OCI-LY7 (cell line): ENCODE data around the gene PTPRM.

Experiments
- EZH2phosphoT487 ChIP-seq: fragments of 200-600 bp; sonication (generic); IDR thresholded peaks from 2 replicates; pipeline ENCODE4 v1.6.1; 2018; ENCODE audit warnings: low read depth, borderline replicate concordance, mild to moderate bottlenecking, mixed run types, antibody characterized with exemption, low read length, moderate library complexity, mixed read lengths
- TF ChIP-seq, protein P1 (sequence below): fragments of 200-600 bp; sonication (generic); conservative IDR thresholded peaks from 2 replicates; pipeline ENCODE4 v1.5.1; 2014; ENCODE audit warnings: mild to moderate bottlenecking, antibody characterized with exemption, low read length, moderate library complexity, mixed read lengths

DNA sequence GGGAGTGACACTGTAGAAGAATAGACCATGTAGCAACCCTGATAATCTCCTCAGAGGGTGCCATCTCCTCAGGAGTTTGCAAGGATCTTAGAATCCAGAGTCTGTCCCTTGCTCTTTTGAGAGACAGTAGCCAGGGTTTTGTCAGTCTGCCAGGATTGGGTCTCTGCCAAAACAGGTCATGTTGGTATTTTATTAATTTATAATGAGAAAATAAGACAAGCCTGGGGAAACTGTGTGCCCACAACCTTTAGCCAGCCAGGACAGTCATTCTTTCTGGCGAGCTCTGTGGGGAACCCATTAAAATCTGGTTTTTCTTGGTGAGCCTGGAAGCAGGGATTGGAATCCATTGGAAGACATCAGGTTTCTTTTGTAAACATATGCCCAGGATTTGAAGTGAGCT is 78.6 kb downstream of the PTPRM start:
- TF ChIP-seq, protein P1, sequence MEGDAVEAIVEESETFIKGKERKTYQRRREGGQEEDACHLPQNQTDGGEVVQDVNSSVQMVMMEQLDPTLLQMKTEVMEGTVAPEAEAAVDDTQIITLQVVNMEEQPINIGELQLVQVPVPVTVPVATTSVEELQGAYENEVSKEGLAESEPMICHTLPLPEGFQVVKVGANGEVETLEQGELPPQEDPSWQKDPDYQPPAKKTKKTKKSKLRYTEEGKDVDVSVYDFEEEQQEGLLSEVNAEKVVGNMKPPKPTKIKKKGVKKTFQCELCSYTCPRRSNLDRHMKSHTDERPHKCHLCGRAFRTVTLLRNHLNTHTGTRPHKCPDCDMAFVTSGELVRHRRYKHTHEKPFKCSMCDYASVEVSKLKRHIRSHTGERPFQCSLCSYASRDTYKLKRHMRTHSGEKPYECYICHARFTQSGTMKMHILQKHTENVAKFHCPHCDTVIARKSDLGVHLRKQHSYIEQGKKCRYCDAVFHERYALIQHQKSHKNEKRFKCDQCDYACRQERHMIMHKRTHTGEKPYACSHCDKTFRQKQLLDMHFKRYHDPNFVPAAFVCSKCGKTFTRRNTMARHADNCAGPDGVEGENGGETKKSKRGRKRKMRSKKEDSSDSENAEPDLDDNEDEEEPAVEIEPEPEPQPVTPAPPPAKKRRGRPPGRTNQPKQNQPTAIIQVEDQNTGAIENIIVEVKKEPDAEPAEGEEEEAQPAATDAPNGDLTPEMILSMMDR = no peak
- no peak for TF ChIP-seq EZH2phosphoT487
